Measurements from ENCODE around the gene LY6G6C. TPM values are rescaled to one million over a fixed set of nuclear protein-coding genes. Genes with fewer than 3 reads are reported as not detected.

The LY6G6C gene
- total and polyA plus RNA-seq, 2 of the 13 experiments (the other 11 are each of a cell fraction or from before 2014, with no cell fraction given), result 0.15 TPM; not detected in 1

DNA sequence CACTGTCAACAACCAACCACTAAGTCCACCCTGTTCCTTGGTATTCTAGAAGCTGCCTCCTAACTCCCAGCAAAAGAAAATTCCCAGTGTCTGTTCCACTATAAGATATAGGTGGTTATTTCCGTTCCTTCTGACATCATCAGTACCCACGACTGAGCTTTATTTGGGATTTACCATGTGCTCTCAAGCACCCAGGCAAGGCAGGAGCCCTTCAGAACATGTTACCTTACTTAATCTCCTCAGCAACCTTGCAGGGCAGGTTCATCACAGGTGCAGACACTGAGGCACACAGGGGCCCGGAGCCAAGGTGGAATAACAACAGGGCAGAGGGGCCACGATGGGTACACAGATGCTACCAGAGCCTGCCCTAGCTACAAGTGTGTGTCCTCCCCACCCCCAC, 29.2 kb downstream of the LY6G6C start:
- CTCF ChIA-PET (ENCODE audit: low intra/inter-chr PET ratio, low total read pairs), result no interaction called here
- Histone ChIP-seq H2AFZ (ENCODE audit: low read length) (no peak overlapping the region), H3K4me3 (replicated peaks in 1 of 3; ENCODE audit: insufficient read depth in 1 of 3, low read depth in 2 of 3, low read length in 3 of 3) (no peak overlapping the region), H3K4me2 (ENCODE audit: low read depth, low read length) (no peak overlapping the region), H3K9ac (ENCODE audit: insufficient read depth, low read depth, low read length) (no peak overlapping the region), H3K27ac (ENCODE audit: extremely low read length, insufficient read depth, low read length) (no peak overlapping the region), H3K4me1 (ENCODE audit: insufficient read depth, low read length) (peaks cover 12% of the 10 kb centered on the region; the same call in 1 of the 2 replicates), H3K9me3 (ENCODE audit: low read length) (no peaks in the 10 kb centered on the region), H3K36me3 (replicated peaks in 1 of 2; ENCODE audit: control insufficient read depth in 1 of 2, insufficient read depth in 2 of 2, low read length in 2 of 2) (peaks cover 56 to 84% of the 10 kb centered on the region in 2 experiments), H4K20me1 (ENCODE audit: insufficient read depth, low read length) (no peaks in the 10 kb centered on the region), H3K79me2 (ENCODE audit: insufficient read depth, low read length) (no peaks in the 10 kb centered on the region), H3K27me3 (ENCODE audit: control insufficient read depth in 1 of 2, insufficient read depth in 2 of 2, low read length in 2 of 2) (no peaks in the 10 kb centered on the region)
- in situ Hi-C loops (cut with HindIII; ENCODE audit: extremely low pct_ligation_motif_present, low pct_unique_long_range_greater_than_20kb) (no loop called here), intact Hi-C loops (cut with micrococcal nuclease; ENCODE audit: unreplicated experiment) (no loop called here)
- no TSS peak for BruUV-seq (replicated peaks)
- ATAC-seq (no peak), FAIRE-seq (no peak), DNase-seq (ENCODE audit: low spot score) (no peak)
- POLR2A ChIA-PET, result interaction anchor here (0.6 to 4.9 kb wide), 3 partner anchors 10 to 135 kb away, joined by 3 to 22 read pairs (median 4); partner anchors contain the start of genes ABHD16A, HSPA1B and MSH5
- TF ChIP-seq, protein P1, sequence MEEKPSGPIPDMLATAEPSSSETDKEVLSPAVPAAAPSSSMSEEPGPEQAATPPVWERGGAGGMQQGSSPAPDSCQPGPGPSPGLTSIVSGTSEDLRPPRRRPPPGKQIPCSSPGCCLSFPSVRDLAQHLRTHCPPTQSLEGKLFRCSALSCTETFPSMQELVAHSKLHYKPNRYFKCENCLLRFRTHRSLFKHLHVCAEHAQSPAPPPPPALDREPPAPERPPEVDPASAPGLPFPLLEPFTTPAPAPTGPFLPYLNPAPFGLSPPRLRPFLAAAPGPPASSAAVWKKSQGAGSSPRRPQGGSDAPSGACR (CRISPR knock-in tag; IDR thresholded peaks at IDR 0.05), result no peak
- TF ChIP-seq ZNF354B (CRISPR knock-in tag; IDR thresholded peaks at IDR 0.05) (no peak), ZNF552 (CRISPR knock-in tag; IDR thresholded peaks at IDR 0.05; ENCODE audit: borderline replicate concordance) (no peak), ZNF101 (CRISPR knock-in tag; IDR thresholded peaks at IDR 0.05; ENCODE audit: borderline replicate concordance, low read depth) (no peak), MATR3 (CRISPR knock-in tag; IDR thresholded peaks at IDR 0.05) (no peak), GTF3A (CRISPR knock-in tag; conservative IDR thresholded peaks at IDR 0.05) (no peak), ZNF225 (CRISPR knock-in tag; IDR thresholded peaks at IDR 0.05) (no peak)
- TF ChIP-seq, protein P2, sequence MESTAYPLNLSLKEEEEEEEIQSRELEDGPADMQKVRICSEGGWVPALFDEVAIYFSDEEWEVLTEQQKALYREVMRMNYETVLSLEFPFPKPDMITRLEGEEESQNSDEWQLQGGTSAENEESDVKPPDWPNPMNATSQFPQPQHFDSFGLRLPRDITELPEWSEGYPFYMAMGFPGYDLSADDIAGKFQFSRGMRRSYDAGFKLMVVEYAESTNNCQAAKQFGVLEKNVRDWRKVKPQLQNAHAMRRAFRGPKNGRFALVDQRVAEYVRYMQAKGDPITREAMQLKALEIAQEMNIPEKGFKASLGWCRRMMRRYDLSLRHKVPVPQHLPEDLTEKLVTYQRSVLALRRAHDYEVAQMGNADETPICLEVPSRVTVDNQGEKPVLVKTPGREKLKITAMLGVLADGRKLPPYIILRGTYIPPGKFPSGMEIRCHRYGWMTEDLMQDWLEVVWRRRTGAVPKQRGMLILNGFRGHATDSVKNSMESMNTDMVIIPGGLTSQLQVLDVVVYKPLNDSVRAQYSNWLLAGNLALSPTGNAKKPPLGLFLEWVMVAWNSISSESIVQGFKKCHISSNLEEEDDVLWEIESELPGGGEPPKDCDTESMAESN (CRISPR knock-in tag; conservative IDR thresholded peaks at IDR 0.05), result no peak
- TF ChIP-seq, protein P3, sequence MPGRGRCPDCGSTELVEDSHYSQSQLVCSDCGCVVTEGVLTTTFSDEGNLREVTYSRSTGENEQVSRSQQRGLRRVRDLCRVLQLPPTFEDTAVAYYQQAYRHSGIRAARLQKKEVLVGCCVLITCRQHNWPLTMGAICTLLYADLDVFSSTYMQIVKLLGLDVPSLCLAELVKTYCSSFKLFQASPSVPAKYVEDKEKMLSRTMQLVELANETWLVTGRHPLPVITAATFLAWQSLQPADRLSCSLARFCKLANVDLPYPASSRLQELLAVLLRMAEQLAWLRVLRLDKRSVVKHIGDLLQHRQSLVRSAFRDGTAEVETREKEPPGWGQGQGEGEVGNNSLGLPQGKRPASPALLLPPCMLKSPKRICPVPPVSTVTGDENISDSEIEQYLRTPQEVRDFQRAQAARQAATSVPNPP (CRISPR knock-in tag; IDR thresholded peaks at IDR 0.05), result no peak
- 91% methylated on average over 4 of the region's 4 CpGs for WGBS (ENCODE audit: low lambda C conversion rate)

All from HepG2 (cell line).